HL-60 (cell line): ENCODE data around the gene CORO6.

Experiments
- CTCF ChIP-seq: IDR thresholded peaks from one replicate; pipeline ENCODE4 v1.5.1; 2011; ENCODE audit warnings: low read length, control low read depth, inconsistent platforms; ENCODE audit not compliant: insufficient read depth
- GABPA ChIP-seq: IDR thresholded peaks from 2 replicates; pipeline ENCODE4 v1.6.1; 2012; ENCODE audit warnings: low read depth
- POLR2AphosphoS5 ChIP-seq: IDR thresholded peaks from 2 replicates; pipeline ENCODE4 v1.6.1; 2012; ENCODE audit warnings: low read depth

GRCh38 chr17:29614349-29615047, 8.2 kb downstream of the CORO6 start:
- TF ChIP-seq CTCF (no peak), GABPA (no peak), POLR2AphosphoS5 (no peak)
